ENCODE measurements around the gene TOMM40. TPM values are rescaled to one million over a fixed set of nuclear protein-coding genes. Genes with fewer than 3 reads are reported as not detected.
A peak's percentile ranks its signal among the peaks of the same experiment; 100 is the strongest.
"Not testable (repeated sequence)": the region's sequence is repeated elsewhere in the genome, so short reads cannot be mapped to it uniquely, and the experiment has no call there.

The TOMM40 gene
- total and polyA plus RNA-seq, 4 donors: 21.8 to 66.1 (median 48.0) TPM

GRCh38 chr19:44914433-44915206 is 23.6 kb downstream of the TOMM40 start, which contains the start of gene APOC1:
Gene APOC1, plus strand, starts transcription at chr19:44914608. Its CDS starts 284 bp downstream, at chr19:44914892.
- WGBS (ENCODE audit: insufficient coverage): 6% methylated on average over 6 of the region's 28 CpGs
- Histone ChIP-seq H3K4me3 (ENCODE audit: low read depth, low read length) (peak within 1 kb of the TSS; percentile 55), H3K4me1 (ENCODE audit: control insufficient read depth, insufficient read depth, low read length) (peaks cover 47% of the 10 kb centered on the region)
- peak; percentile 82 to 98 (median 87) for DNase-seq (ENCODE audit: low read depth in 4 of 6, low spot score in 6 of 6)
- H3K36me3 ChIP-seq (ENCODE audit: control insufficient read depth, insufficient read depth, low read length); H3K27me3 ChIP-seq (ENCODE audit: control insufficient read depth, insufficient read depth, low read length); H3K9me3 ChIP-seq (ENCODE audit: control insufficient read depth, insufficient read depth, low read length); H3K27ac ChIP-seq (ENCODE audit: low read depth, low read length): not testable (repeated sequence)

- H3K9me3 ChIP-seq (ENCODE audit: control insufficient read depth, insufficient read depth, low read length): no peaks in the 10 kb centered on the region
- no peaks in the 10 kb centered on the region for H3K36me3 ChIP-seq (ENCODE audit: control insufficient read depth, insufficient read depth, low read length)
- H3K4me3 ChIP-seq (ENCODE audit: low read depth, low read length): no peak overlapping the region
- DNase-seq (ENCODE audit: low read depth in 4 of 6, low spot score in 6 of 6): no peak
- 98% methylated on average over 5 of the region's 8 CpGs for WGBS (ENCODE audit: insufficient coverage)
- peaks cover 38% of the 10 kb centered on the region for H3K4me1 ChIP-seq (ENCODE audit: control insufficient read depth, insufficient read depth, low read length)
- no peak overlapping the region for H3K27ac ChIP-seq (ENCODE audit: low read depth, low read length)
- no peaks in the 10 kb centered on the region for H3K27me3 ChIP-seq (ENCODE audit: control insufficient read depth, insufficient read depth, low read length)
Measured at GRCh38 chr19:44924243-44924725, 33.2 kb downstream of the TOMM40 start.

GRCh38 chr19:44925114-44925891 is 34.2 kb downstream of the TOMM40 start:
- DNase-seq (ENCODE audit: low read depth in 4 of 6, low spot score in 6 of 6): peak in 2 of 6 donors; percentile 26 to 78
- WGBS (ENCODE audit: insufficient coverage): 16% methylated on average over 7 of the region's 8 CpGs
- Histone ChIP-seq H3K27ac (ENCODE audit: low read depth, low read length) (peak overlapping the region; percentile 40), H3K27me3 (ENCODE audit: control insufficient read depth, insufficient read depth, low read length) (no peaks in the 10 kb centered on the region), H3K4me1 (ENCODE audit: control insufficient read depth, insufficient read depth, low read length) (peaks cover 38% of the 10 kb centered on the region), H3K36me3 (ENCODE audit: control insufficient read depth, insufficient read depth, low read length) (no peaks in the 10 kb centered on the region), H3K9me3 (ENCODE audit: control insufficient read depth, insufficient read depth, low read length) (no peaks in the 10 kb centered on the region), H3K4me3 (ENCODE audit: low read depth, low read length) (no peak overlapping the region)

- H3K4me1 ChIP-seq (ENCODE audit: control insufficient read depth, insufficient read depth, low read length): peaks cover 38% of the 10 kb centered on the region
- 75% methylated on average over 6 of the region's 19 CpGs for WGBS (ENCODE audit: insufficient coverage)
- H3K27ac ChIP-seq (ENCODE audit: low read depth, low read length); H3K27me3 ChIP-seq (ENCODE audit: control insufficient read depth, insufficient read depth, low read length); DNase-seq (ENCODE audit: low read depth in 4 of 6, low spot score in 6 of 6); H3K4me3 ChIP-seq (ENCODE audit: low read depth, low read length); H3K9me3 ChIP-seq (ENCODE audit: control insufficient read depth, insufficient read depth, low read length); H3K36me3 ChIP-seq (ENCODE audit: control insufficient read depth, insufficient read depth, low read length): not testable (repeated sequence)
Measured at GRCh38 chr19:44926245-44927077, 35.4 kb downstream of the TOMM40 start.

- WGBS (ENCODE audit: insufficient coverage): 68% methylated on average over 5 of the region's 5 CpGs
- H3K36me3 ChIP-seq (ENCODE audit: control insufficient read depth, insufficient read depth, low read length): no peaks in the 10 kb centered on the region
- H3K4me3 ChIP-seq (ENCODE audit: low read depth, low read length): no peak overlapping the region
- H3K9me3 ChIP-seq (ENCODE audit: control insufficient read depth, insufficient read depth, low read length): no peaks in the 10 kb centered on the region
- no peak overlapping the region for H3K27ac ChIP-seq (ENCODE audit: low read depth, low read length)
- H3K4me1 ChIP-seq (ENCODE audit: control insufficient read depth, insufficient read depth, low read length): peaks cover 38% of the 10 kb centered on the region
- H3K27me3 ChIP-seq (ENCODE audit: control insufficient read depth, insufficient read depth, low read length): no peaks in the 10 kb centered on the region
- DNase-seq (ENCODE audit: low read depth in 4 of 6, low spot score in 6 of 6): peak in 1 of 6 donors; percentile 29
Measured at GRCh38 chr19:44927746-44928145, 36.7 kb downstream of the TOMM40 start.

- Histone ChIP-seq H3K4me3 (ENCODE audit: low read depth, low read length) (no peak overlapping the region), H3K36me3 (ENCODE audit: control insufficient read depth, insufficient read depth, low read length) (no peaks in the 10 kb centered on the region), H3K9me3 (ENCODE audit: control insufficient read depth, insufficient read depth, low read length) (no peaks in the 10 kb centered on the region), H3K27me3 (ENCODE audit: control insufficient read depth, insufficient read depth, low read length) (no peaks in the 10 kb centered on the region), H3K4me1 (ENCODE audit: control insufficient read depth, insufficient read depth, low read length) (peaks cover 29% of the 10 kb centered on the region), H3K27ac (ENCODE audit: low read depth, low read length) (no peak overlapping the region)
- WGBS (ENCODE audit: insufficient coverage): 88% methylated on average over 6 of the region's 7 CpGs
- DNase-seq (ENCODE audit: low read depth in 4 of 6, low spot score in 6 of 6): no peak
Measured at GRCh38 chr19:44930088-44930487, 39.0 kb downstream of the TOMM40 start.

GRCh38 chr19:44931541-44931940 is 40.5 kb downstream of the TOMM40 start:
- no peaks in the 10 kb centered on the region for H3K36me3 ChIP-seq (ENCODE audit: control insufficient read depth, insufficient read depth, low read length)
- H3K9me3 ChIP-seq (ENCODE audit: control insufficient read depth, insufficient read depth, low read length): no peaks in the 10 kb centered on the region
- no peak for DNase-seq (ENCODE audit: low read depth in 4 of 6, low spot score in 6 of 6)
- WGBS (ENCODE audit: insufficient coverage): 67% methylated on average over 1 of the region's 4 CpGs
- peaks cover 15% of the 10 kb centered on the region for H3K4me1 ChIP-seq (ENCODE audit: control insufficient read depth, insufficient read depth, low read length)
- H3K27me3 ChIP-seq (ENCODE audit: control insufficient read depth, insufficient read depth, low read length): no peaks in the 10 kb centered on the region
- no peak overlapping the region for H3K27ac ChIP-seq (ENCODE audit: low read depth, low read length)
- no peak overlapping the region for H3K4me3 ChIP-seq (ENCODE audit: low read depth, low read length)

GRCh38 chr19:44939668-44940067 is 48.6 kb downstream of the TOMM40 start:
- no peaks in the 10 kb centered on the region for H3K9me3 ChIP-seq (ENCODE audit: control insufficient read depth, insufficient read depth, low read length)
- WGBS (ENCODE audit: insufficient coverage): 90% methylated on average over 3 of the region's 5 CpGs
- H3K4me1 ChIP-seq (ENCODE audit: control insufficient read depth, insufficient read depth, low read length): no peaks in the 10 kb centered on the region
- DNase-seq (ENCODE audit: low read depth in 4 of 6, low spot score in 6 of 6): no peak
- peaks cover 4% of the 10 kb centered on the region for H3K36me3 ChIP-seq (ENCODE audit: control insufficient read depth, insufficient read depth, low read length)
- no peak overlapping the region for H3K27ac ChIP-seq (ENCODE audit: low read depth, low read length)
- H3K4me3 ChIP-seq (ENCODE audit: low read depth, low read length): no peak overlapping the region
- H3K27me3 ChIP-seq (ENCODE audit: control insufficient read depth, insufficient read depth, low read length): no peaks in the 10 kb centered on the region

- peaks cover 7% of the 10 kb centered on the region for H3K36me3 ChIP-seq (ENCODE audit: control insufficient read depth, insufficient read depth, low read length)
- H3K27ac ChIP-seq (ENCODE audit: low read depth, low read length): no peak within 1 kb of the TSS
- no peak within 1 kb of the TSS for H3K4me3 ChIP-seq (ENCODE audit: low read depth, low read length)
- no peaks in the 10 kb centered on the region for H3K27me3 ChIP-seq (ENCODE audit: control insufficient read depth, insufficient read depth, low read length)
- no peaks in the 10 kb centered on the region for H3K9me3 ChIP-seq (ENCODE audit: control insufficient read depth, insufficient read depth, low read length)
- H3K4me1 ChIP-seq (ENCODE audit: control insufficient read depth, insufficient read depth, low read length): no peaks in the 10 kb centered on the region
- 86% methylated on average over 13 of the region's 14 CpGs for WGBS (ENCODE audit: insufficient coverage)
- DNase-seq (ENCODE audit: low read depth in 4 of 6, low spot score in 6 of 6): no peak
Measured at GRCh38 chr19:44942067-44942571, 51.1 kb downstream of the TOMM40 start, which contains the start of gene APOC4. Gene APOC4, plus strand, starts transcription at chr19:44942237. Its CDS starts 41 bp downstream, at chr19:44942278.
